HepG2 (cell line): ENCODE results near the gene SAMD10. TPM values are rescaled to one million over a fixed set of nuclear protein-coding genes. Genes with fewer than 3 reads are reported as not detected.

Source experiments
- ATAC-seq: fragments of 200-7000 bp; cut with Tn5 transposase; 3 replicates; pipeline ENCODE4 v1.9.1; 2020; ENCODE audit warnings: mild to moderate bottlenecking, moderate library complexity
- BruUV-seq: library from RNA; stranded (reverse); fragments of 400-500 nt; replicated peaks from 2 replicates; lab custom pipeline; 2021; lab: Mats Ljungman, UMichigan
- CTCF ChIA-PET: fragments of 300-600 bp; formaldehyde crosslinking; extraction: SDS; loops from one replicate; lab custom pipeline; 2021; ENCODE audit warnings: low total read pairs, inconsistent platforms, low intra/inter-chr PET ratio; lab: Yijun Ruan, JAX
- POLR2A ChIA-PET: fragments of 350-600 bp; sonication (Branson Sonifier 250); formaldehyde crosslinking; loops from one replicate; lab custom pipeline; 2020; ENCODE audit warnings: antibody characterized with exemption, inconsistent platforms; lab: Yijun Ruan, JAX
- DNase-seq: peaks from one replicate; pipeline ENCODE4 v3.0.0-alpha.2; 2015; ENCODE audit warnings: low spot score
- FAIRE-seq: peaks from 3 replicates; lab custom pipeline; 2011; peaks lifted over from hg19 to GRCh38; lab: Jason Lieb, UNC
- H2AFZ ChIP-seq: one replicate; pipeline ENCODE4 v1.6.1; 2011; ENCODE audit warnings: low read length, inconsistent platforms
- H3K27ac ChIP-seq: fragments of 300-600 bp; 3 replicates; pipeline ENCODE4 v1.8.0; 2011; ENCODE audit warnings: mixed run types, mild to moderate bottlenecking, mixed read lengths, low read length, inconsistent platforms; ENCODE audit not compliant: insufficient read depth; ENCODE audit errors: extremely low read length
- H3K27me3 ChIP-seq, 2 experiments: fragments of 200-600 bp in 1 of 2; 2 replicates in 1 of 2; 3 replicates in 1 of 2; pipeline versions ENCODE4 v1.6.0 to v1.8.0; 2011; ENCODE audit warnings: low read length in 2 of 2, mild to moderate bottlenecking in 2 of 2, moderate library complexity in 2 of 2, inconsistent platforms in 1 of 2; ENCODE audit not compliant: insufficient read depth in 2 of 2, control insufficient read depth in 1 of 2
- H3K36me3 ChIP-seq, 2 experiments: fragments of 200-600 bp in 1 of 2; replicated peaks in 1 of 2; 2 replicates in 1 of 2; 3 replicates in 1 of 2; pipeline versions ENCODE4 v1.5.1 to v1.8.0; 2011; ENCODE audit warnings: low read length in 2 of 2, inconsistent platforms in 1 of 2; ENCODE audit not compliant: insufficient read depth in 2 of 2, control insufficient read depth in 1 of 2
- H3K4me1 ChIP-seq: 2 replicates; pipeline ENCODE4 v1.5.1; 2012; ENCODE audit warnings: low read length, inconsistent platforms; ENCODE audit not compliant: insufficient read depth
- H3K4me2 ChIP-seq: 2 replicates; pipeline ENCODE4 v1.6.0; 2011; ENCODE audit warnings: low read depth, low read length, inconsistent platforms
- H3K4me3 ChIP-seq, 3 experiments: fragments of 200-600 bp in 1 of 3; sonication (generic), shearing (Covaris generic) in 1 of 3; replicated peaks in 1 of 3; 2 replicates each; pipeline ENCODE4 v1.5.1; 2011 to 2016; ENCODE audit warnings: low read length in 3 of 3, inconsistent platforms in 2 of 3, low read depth in 2 of 3, mild to moderate bottlenecking in 2 of 3, control low read depth in 1 of 3, mixed read lengths in 1 of 3; ENCODE audit not compliant: insufficient read depth in 1 of 3
- H3K79me2 ChIP-seq: one replicate; pipeline ENCODE4 v1.6.1; 2011; ENCODE audit warnings: low read length, inconsistent platforms; ENCODE audit not compliant: insufficient read depth
- H3K9ac ChIP-seq: 2 replicates; pipeline ENCODE4 v1.6.0; 2011; ENCODE audit warnings: mild to moderate bottlenecking, low read depth, low read length, inconsistent platforms; ENCODE audit not compliant: insufficient read depth
- H3K9me3 ChIP-seq: 2 replicates; pipeline ENCODE4 v1.5.1; 2012; ENCODE audit warnings: mild to moderate bottlenecking, low read length
- H4K20me1 ChIP-seq: 2 replicates; pipeline ENCODE4 v1.6.0; 2011; ENCODE audit warnings: inconsistent platforms, mild to moderate bottlenecking, low read length, moderate library complexity; ENCODE audit not compliant: insufficient read depth
- AGO2 ChIP-seq: fragments of 200-400 bp; formaldehyde crosslinking; optimal IDR thresholded peaks from 2 replicates; pipeline ENCODE3; 2017; ENCODE audit warnings: mild to moderate bottlenecking, low read depth, low read length, moderate library complexity
- ATM ChIP-seq: fragments of 450-650 bp; IDR thresholded peaks from 2 replicates; pipeline ENCODE4 v1.7.1; 2017; ENCODE audit warnings: mild to moderate bottlenecking, borderline replicate concordance
- CSRNP2 ChIP-seq: sonication (generic); formaldehyde crosslinking; conservative IDR thresholded peaks from 2 replicates; pipeline ENCODE4 v1.8.0; 2022; ENCODE audit warnings: low read depth, missing genetic modification reagents
- DMAP1 ChIP-seq: IDR thresholded peaks from 2 replicates; pipeline ENCODE4 v1.6.1; 2016
- GATAD1 ChIP-seq: IDR thresholded peaks from 2 replicates; pipeline ENCODE4 v1.6.1; 2016; ENCODE audit warnings: missing genetic modification reagents, missing compliant biosample characterization
- HNRNPLL ChIP-seq: fragments of 200-400 bp; formaldehyde crosslinking; IDR thresholded peaks from 2 replicates; pipeline ENCODE4 v1.6.1; 2017; ENCODE audit warnings: mild to moderate bottlenecking, low read depth, low read length; ENCODE audit not compliant: poor library complexity, severe bottlenecking
- NFKBIZ ChIP-seq: IDR thresholded peaks from 2 replicates; pipeline ENCODE4 v1.6.1; 2018; ENCODE audit warnings: missing genetic modification reagents, missing compliant biosample characterization
- PBX3 ChIP-seq: sonication (generic); formaldehyde crosslinking; IDR thresholded peaks from 2 replicates; pipeline ENCODE4 v1.8.1; 2023; ENCODE audit warnings: missing genetic modification reagents, inconsistent platforms, borderline replicate concordance
- PITX1 ChIP-seq: sonication (generic); formaldehyde crosslinking; IDR thresholded peaks from 2 replicates; pipeline ENCODE4 v1.5.1; 2020; ENCODE audit warnings: mild to moderate bottlenecking, missing genetic modification reagents
- SAFB2 ChIP-seq: sonication (generic); formaldehyde crosslinking; IDR thresholded peaks from 2 replicates; pipeline ENCODE4 v1.5.1; 2020; ENCODE audit warnings: missing genetic modification reagents, low read depth, mild to moderate bottlenecking, borderline replicate concordance
- SMAD9 ChIP-seq: sonication (generic); formaldehyde crosslinking; IDR thresholded peaks from 2 replicates; pipeline ENCODE4 v1.5.1; 2020; ENCODE audit warnings: mild to moderate bottlenecking, missing genetic modification reagents
- SPEN ChIP-seq: sonication (generic); formaldehyde crosslinking; IDR thresholded peaks from 2 replicates; pipeline ENCODE4 v1.5.1; 2020; ENCODE audit warnings: low read depth, mild to moderate bottlenecking, missing genetic modification reagents
- TCF7 ChIP-seq: sonication (generic); IDR thresholded peaks from 2 replicates; pipeline ENCODE4 v1.6.1; 2016; ENCODE audit warnings: antibody characterized with exemption, low read depth
- TEF ChIP-seq: sonication (generic); formaldehyde crosslinking; IDR thresholded peaks from 2 replicates; pipeline ENCODE4 v1.5.0; 2020; ENCODE audit warnings: missing genetic modification reagents
- TOPORS ChIP-seq: sonication (generic); formaldehyde crosslinking; IDR thresholded peaks from 2 replicates; pipeline ENCODE4 v1.8.0; 2023; ENCODE audit warnings: mild to moderate bottlenecking, missing genetic modification reagents
- ZEB1 ChIP-seq: IDR thresholded peaks from 2 replicates; pipeline ENCODE4 v1.6.1; 2012; ENCODE audit warnings: mild to moderate bottlenecking, low read depth, inconsistent platforms; ENCODE audit not compliant: insufficient replicate concordance
- ZNF510 ChIP-seq: sonication (generic); formaldehyde crosslinking; IDR thresholded peaks from 2 replicates; pipeline ENCODE4 v1.4.0; 2020; ENCODE audit warnings: low read depth, mild to moderate bottlenecking, missing genetic modification reagents
- ZNF574 ChIP-seq: sonication (generic); formaldehyde crosslinking; IDR thresholded peaks from 2 replicates; pipeline ENCODE4 v1.4.0; 2020; ENCODE audit warnings: missing genetic modification reagents
- ZNF652 ChIP-seq: IDR thresholded peaks from 2 replicates; pipeline ENCODE4 v1.6.1; 2016; ENCODE audit warnings: low read depth, borderline replicate concordance
- ZNF724P ChIP-seq: sonication (generic); formaldehyde crosslinking; IDR thresholded peaks from 2 replicates; pipeline ENCODE4 v1.8.0; 2022; ENCODE audit warnings: missing genetic modification reagents, borderline replicate concordance
- ZNF775 ChIP-seq: sonication (generic); formaldehyde crosslinking; IDR thresholded peaks from 2 replicates; pipeline ENCODE4 v1.4.0; 2020; ENCODE audit warnings: missing genetic modification reagents, mild to moderate bottlenecking, moderate library complexity, borderline replicate concordance
- WGBS: methylation state at CpG from one replicate; pipeline ENCODE4 v1.1.6; 2017; ENCODE audit warnings: low lambda C conversion rate; 5-methylcytosine and 5-hydroxymethylcytosine counted together
- in situ Hi-C: cut with HindIII; loops from 2 replicates; pipeline ENCODE4 v1.10.0; 2017; ENCODE audit warnings: low pct_unique_long_range_greater_than_20kb; ENCODE audit not compliant: extremely low pct_ligation_motif_present
- intact Hi-C: fragments of 100-400 bp; cut with micrococcal nuclease; formaldehyde crosslinking; loops from one replicate; pipeline ENCODE4 v1.10.0; 2022; ENCODE audit not compliant: unreplicated experiment
- polyA plus RNA-seq, 8 experiments: library from polyadenylated mRNA; depleted of rRNA in 3 of 8; stranded (reverse) in 7 of 8; unstranded in 1 of 8; fragments of >200 nt; fragmentation: Illumina TruSeq in 4 of 8; extraction: Trizol in 4 of 8; gene quantifications; 2 replicates each; pipeline versions ENCODE4 v1.2.1 to v1.2.3, GENCODE V29; 2011 to 2016; ENCODE audit warnings: low read depth in 4 of 8, missing spikeins in 1 of 8, mixed read lengths in 1 of 8; ENCODE audit not compliant: insufficient read depth in 1 of 8
- total RNA-seq, 5 experiments: library from RNA; depleted of rRNA; stranded (reverse); fragments of >200 nt; fragmentation: Illumina TruSeq; extraction: Trizol; gene quantifications; 2 replicates each; pipeline ENCODE4 v1.2.3, GENCODE V29; 2016; ENCODE audit warnings: low read depth in 1 of 5

Gene SAMD10
- total and polyA plus RNA-seq, 2 of the 13 experiments (the other 11 are each of a cell fraction or from before 2014, with no cell fraction given): 6.1 to 11.0 TPM

GRCh38 chr20:63958471-63958870 lies 21.0 kb downstream of the SAMD10 start:
- Histone ChIP-seq H3K27ac (peak overlapping the region; percentile 83), H3K9ac (no peak overlapping the region), H3K9me3 (no peaks in the 10 kb centered on the region), H3K4me1 (peaks cover 42% of the 10 kb centered on the region), H3K4me2 (no peak overlapping the region), H4K20me1 (peaks cover 20% of the 10 kb centered on the region), H3K27me3 (no peaks in the 10 kb centered on the region), H3K4me3 (no peak overlapping the region), H3K79me2 (peaks cover 22% of the 10 kb centered on the region), H2AFZ (no peak overlapping the region), H3K36me3 (peaks cover 34 to 37% of the 10 kb centered on the region in 2 experiments; a peak in 4 of 5 replicates)
- WGBS: 85% methylated on average over 4 of the region's 4 CpGs
- DNase-seq (no peak), FAIRE-seq (no peak), ATAC-seq (no peak)
- in situ Hi-C loops: no loop called here
- POLR2A ChIA-PET: interaction anchor here (0.8 to 2.9 kb wide), 5 partner anchors 9 to 93 kb away, joined by 3 to 43 read pairs (median 3); partner anchors contain the start of gene TPD52L2
- BruUV-seq: no TSS peak
- CTCF ChIA-PET: no interaction called here
- intact Hi-C loops: no loop called here
- TF ChIP-seq TOPORS (CRISPR knock-in tag) (no peak), NFKBIZ (CRISPR knock-in tag) (no peak), CSRNP2 (no peak), PBX3 (CRISPR knock-in tag) (no peak), SMAD9 (no peak), ZNF724P (no peak), SPEN (CRISPR knock-in tag) (0 out of 2 replicates have a peak, but pooled peaks have one; percentile 18), ZNF574 (CRISPR knock-in tag) (no peak), GATAD1 (CRISPR knock-in tag) (no peak), ZEB1 (no peak), HNRNPLL (peak; percentile 2), SAFB2 (no peak), DMAP1 (no peak), ZNF510 (CRISPR knock-in tag) (no peak), ZNF652 (no peak), PITX1 (CRISPR knock-in tag) (no peak), AGO2 (peak; percentile 3), TEF (no peak), TCF7 (no peak), ATM (no peak), ZNF775 (no peak)
